ENCODE measurements around the gene SMG7.

The SMG7 gene

DNA sequence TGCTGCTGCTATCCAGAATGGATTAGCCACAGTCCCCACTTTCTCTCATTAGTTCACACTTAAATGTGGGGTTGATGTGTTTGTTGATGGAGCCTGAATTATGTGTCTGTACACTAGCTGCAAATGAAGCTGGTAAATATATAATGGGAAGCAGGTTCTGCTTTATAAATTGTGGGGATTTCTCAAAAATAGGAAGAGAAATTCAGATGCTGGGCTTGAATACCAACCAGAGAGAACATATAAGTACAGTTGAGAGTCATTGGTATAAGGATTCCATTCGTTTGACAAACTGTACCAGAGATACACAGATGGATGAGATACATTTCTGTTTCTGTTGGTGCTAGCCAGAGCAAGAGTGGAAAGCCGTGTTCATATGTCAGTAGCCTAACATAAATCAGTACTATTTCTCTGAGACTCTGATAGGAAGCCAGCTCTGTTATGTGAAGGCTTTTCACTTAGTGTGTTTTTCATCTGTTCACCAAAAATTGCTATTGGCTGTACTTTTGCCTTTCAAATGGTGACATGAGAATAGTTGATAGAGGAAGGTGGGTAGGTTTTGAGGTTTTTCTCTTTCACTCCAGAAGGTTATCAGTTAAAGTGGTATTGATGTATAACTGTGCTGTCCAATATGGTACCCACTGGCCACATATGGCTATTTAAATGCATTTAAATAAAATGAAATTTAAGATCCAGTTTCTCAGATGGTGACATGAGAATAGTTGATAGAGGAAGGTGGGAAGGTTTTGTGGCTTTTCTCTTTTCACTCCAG, 15.6 kb downstream of the SMG7 start:
- H3K27ac ChIP-seq = no peak overlapping the region
- ChIA-PET POLR2A (ENCODE audit: low non-redundant PET) (no interaction called here), CTCF (interaction anchor here (0.6 to 0.7 kb wide), 2 partner anchors 48 to 112 kb away, joined by 3 to 4 read pairs; no protein-coding TSS in a partner anchor)
- no peak for DNase-seq (ENCODE audit: low spot score)
- TF ChIP-seq, protein P1, sequence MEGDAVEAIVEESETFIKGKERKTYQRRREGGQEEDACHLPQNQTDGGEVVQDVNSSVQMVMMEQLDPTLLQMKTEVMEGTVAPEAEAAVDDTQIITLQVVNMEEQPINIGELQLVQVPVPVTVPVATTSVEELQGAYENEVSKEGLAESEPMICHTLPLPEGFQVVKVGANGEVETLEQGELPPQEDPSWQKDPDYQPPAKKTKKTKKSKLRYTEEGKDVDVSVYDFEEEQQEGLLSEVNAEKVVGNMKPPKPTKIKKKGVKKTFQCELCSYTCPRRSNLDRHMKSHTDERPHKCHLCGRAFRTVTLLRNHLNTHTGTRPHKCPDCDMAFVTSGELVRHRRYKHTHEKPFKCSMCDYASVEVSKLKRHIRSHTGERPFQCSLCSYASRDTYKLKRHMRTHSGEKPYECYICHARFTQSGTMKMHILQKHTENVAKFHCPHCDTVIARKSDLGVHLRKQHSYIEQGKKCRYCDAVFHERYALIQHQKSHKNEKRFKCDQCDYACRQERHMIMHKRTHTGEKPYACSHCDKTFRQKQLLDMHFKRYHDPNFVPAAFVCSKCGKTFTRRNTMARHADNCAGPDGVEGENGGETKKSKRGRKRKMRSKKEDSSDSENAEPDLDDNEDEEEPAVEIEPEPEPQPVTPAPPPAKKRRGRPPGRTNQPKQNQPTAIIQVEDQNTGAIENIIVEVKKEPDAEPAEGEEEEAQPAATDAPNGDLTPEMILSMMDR (conservative IDR thresholded peaks at IDR 0.05; ENCODE audit: low read depth) = no peak

DNA sequence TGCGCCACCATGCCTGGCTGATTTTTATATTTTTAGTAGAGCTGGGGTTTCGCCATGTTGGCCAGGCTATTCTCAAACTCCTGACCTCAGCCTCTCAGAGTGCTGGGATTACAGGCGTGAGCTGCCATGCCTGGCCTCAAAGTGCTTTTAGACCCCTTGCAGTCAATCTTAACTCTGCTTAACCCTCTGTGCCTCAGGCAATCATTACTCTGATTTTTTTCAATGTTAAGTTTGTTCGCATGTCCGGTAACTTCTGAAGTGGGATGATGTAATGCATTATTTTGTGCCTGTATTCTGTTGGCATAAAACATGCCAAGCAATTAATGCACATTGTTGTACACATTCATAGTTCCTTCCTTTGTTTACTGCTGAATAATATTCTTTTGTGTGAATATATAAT, 18.6 kb downstream of the SMG7 start:
- ChIA-PET CTCF (no interaction called here), POLR2A (ENCODE audit: low non-redundant PET) (no interaction called here)
- TF ChIP-seq, protein P1 (conservative IDR thresholded peaks at IDR 0.05; ENCODE audit: low read depth) = no peak
- no peak for DNase-seq (ENCODE audit: low spot score)
- H3K27ac ChIP-seq = no peak overlapping the region

DNA sequence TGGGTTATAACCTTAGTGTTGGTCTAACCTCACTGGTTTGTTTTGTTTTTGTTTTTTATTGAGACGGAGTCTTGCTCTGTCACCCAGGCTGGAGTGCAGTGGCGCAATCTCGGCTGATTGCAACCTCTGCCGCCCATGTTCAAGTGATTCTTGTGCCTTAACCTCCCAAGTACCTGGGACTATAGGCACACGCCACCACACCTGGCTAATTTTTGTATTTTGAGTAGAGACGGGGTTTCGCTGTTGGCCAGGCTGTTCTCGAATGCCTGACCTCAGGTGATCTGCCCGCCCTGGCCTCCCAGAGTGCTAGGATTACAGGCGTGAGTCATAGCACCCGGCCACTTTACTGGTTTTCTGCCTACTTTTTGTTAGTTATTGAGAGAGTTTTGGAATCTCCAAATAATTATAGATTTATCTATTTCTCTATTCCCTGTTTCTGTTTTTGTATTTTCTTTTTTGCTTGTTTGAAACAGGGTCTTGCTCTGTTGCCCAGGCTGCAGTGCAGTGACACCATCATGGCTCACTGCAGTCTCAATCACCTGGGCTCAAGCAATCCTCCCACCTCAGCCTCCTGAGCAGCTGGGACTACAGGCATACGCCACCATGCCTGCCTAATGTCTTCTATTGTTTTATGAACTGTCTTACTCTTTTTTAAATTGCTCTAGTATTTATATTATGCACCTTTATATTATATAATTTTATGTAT, 21.4 kb downstream of the SMG7 start:
- ChIA-PET CTCF (no interaction called here), POLR2A (ENCODE audit: low non-redundant PET) (no interaction called here)
- H3K27ac ChIP-seq = peak overlapping the region; percentile 50
- TF ChIP-seq, protein P1 (conservative IDR thresholded peaks at IDR 0.05; ENCODE audit: low read depth) = no peak
- DNase-seq (ENCODE audit: low spot score) = no peak

DNA sequence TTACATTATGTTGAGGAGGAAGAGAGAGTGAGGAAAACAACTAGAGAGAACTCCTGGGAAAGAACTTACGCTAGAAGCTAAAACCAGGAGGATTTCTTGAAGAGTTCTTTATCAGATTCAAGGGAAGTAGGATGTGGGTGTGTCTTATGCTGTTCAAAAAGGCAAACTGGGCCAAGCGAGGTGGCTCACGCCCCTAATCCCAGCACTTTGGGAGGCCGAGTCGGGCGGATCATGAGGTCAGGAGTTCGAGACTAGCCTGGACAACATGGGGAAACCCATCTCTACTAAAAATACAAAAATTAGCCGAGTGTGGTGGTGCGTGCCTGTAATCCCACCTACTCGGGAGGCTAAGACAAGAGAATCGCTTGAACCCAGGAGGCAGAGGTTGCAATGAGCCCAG, 23.1 kb downstream of the SMG7 start:
- TF ChIP-seq, protein P1 (conservative IDR thresholded peaks at IDR 0.05; ENCODE audit: low read depth) = no peak
- ChIA-PET CTCF (no interaction called here), POLR2A (ENCODE audit: low non-redundant PET) (no interaction called here)
- DNase-seq (ENCODE audit: low spot score) = no peak
- H3K27ac ChIP-seq = no peak overlapping the region

DNA sequence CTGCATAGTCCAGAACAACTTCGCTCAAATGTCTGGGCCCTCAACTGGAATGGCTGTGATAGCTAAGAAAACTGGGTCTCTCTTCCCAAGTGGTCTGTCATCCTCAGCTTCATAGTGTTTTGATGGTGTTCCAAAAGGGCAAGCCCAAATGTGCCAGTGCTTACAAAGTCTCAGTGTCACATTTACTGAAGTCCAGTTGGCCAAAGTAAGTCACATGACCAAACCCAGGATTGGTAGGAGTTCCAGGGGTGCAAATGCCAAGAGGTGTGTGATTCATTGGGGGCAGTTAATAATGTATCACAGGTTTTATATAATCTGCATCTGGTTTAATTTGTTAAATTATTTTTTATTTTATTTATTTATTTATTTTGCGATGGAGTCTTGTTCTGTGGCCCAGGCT, 24.9 kb downstream of the SMG7 start:
- CTCF ChIA-PET = no interaction called here
- POLR2A ChIA-PET (ENCODE audit: low non-redundant PET) = no interaction called here

DNA sequence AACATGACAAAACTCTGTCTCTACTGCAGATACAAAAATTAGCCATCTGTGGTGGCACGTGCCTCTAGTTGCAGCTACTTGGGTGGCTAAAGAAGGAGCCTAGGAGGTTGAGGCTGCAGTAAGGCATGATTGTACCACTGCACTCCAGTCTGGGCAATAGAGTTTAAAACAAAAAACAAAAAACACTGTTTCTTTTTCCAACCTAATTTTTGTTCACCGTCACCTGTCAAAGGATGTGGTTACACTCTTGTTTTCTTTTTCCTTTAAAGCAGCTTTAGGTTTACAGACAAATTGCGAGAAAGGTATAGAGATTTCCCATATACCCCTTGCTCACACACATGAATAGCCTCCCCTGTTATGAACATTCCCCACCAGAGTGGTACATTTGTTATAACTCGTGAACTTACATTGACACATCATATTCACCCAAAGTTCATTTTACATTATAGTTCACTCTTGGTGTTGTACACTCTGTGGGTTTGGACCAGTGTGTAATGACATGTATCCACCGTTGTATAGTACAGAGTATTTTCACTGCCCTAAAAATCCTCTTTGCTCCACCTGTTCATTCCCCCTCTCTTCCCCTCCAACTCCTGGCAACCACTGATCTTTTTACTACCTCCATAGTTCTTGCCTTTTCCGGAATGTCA, 26.2 kb downstream of the SMG7 start:
- CTCF ChIA-PET = no interaction called here
- TF ChIP-seq, protein P1 (conservative IDR thresholded peaks at IDR 0.05; ENCODE audit: low read depth) = no peak
- POLR2A ChIA-PET (ENCODE audit: low non-redundant PET) = no interaction called here
- no peak overlapping the region for H3K27ac ChIP-seq
- no peak for DNase-seq (ENCODE audit: low spot score)

More for the DNA sequence above, 24.9 kb downstream of the SMG7 start:
- TF ChIP-seq, protein P1 (conservative IDR thresholded peaks at IDR 0.05; ENCODE audit: low read depth) = no peak
- no peak overlapping the region for H3K27ac ChIP-seq
- DNase-seq (ENCODE audit: low spot score) = no peak
